Activated naive CD4-positive, alpha-beta T cell treated with anti-CD3 and anti-CD28 coated beads, Interleukin-2, amount 50 U/mL, for 72 hours (primary cell): ENCODE data around the gene NRP1. TPM values are rescaled to one million over a fixed set of nuclear protein-coding genes. Genes with fewer than 3 reads are reported as not detected.

Experiments
- ATAC-seq, 2 donors: fragments of 150-1000 bp; cut with Tn5 transposase; 2 replicates each; pipeline ENCODE4 v1.10.0; 2021; ENCODE audit warnings: mild to moderate bottlenecking in 2 of 2, moderate library complexity in 2 of 2
- DNase-seq, 2 donors: peaks; one replicate each; pipeline ENCODE4 v3.0.0; 2021 to 2022; ENCODE audit warnings: low spot score in 2 of 2
- H3K27ac Mint-ChIP-seq, 2 donors: one replicate each; pipeline ENCODE4 v1.8.0; 2022; ENCODE audit warnings: mild to moderate bottlenecking in 2 of 2, mixed read lengths in 2 of 2
- H3K36me3 Mint-ChIP-seq, 2 donors: one replicate each; pipeline ENCODE4 v1.8.0; 2022; ENCODE audit warnings: mixed read lengths in 2 of 2
- H3K9me3 Mint-ChIP-seq, 2 donors: one replicate each; pipeline ENCODE4 v1.8.0; 2022; ENCODE audit warnings: mixed read lengths in 2 of 2
- total RNA-seq, 2 donors: library from RNA; stranded (reverse); gene quantifications; one replicate each; pipeline ENCODE4 v1.2.3, GENCODE V29; 2022

The NRP1 gene
- total RNA-seq, 2 donors from 2014 or later = 0.21 to 0.30 TPM

DNA sequence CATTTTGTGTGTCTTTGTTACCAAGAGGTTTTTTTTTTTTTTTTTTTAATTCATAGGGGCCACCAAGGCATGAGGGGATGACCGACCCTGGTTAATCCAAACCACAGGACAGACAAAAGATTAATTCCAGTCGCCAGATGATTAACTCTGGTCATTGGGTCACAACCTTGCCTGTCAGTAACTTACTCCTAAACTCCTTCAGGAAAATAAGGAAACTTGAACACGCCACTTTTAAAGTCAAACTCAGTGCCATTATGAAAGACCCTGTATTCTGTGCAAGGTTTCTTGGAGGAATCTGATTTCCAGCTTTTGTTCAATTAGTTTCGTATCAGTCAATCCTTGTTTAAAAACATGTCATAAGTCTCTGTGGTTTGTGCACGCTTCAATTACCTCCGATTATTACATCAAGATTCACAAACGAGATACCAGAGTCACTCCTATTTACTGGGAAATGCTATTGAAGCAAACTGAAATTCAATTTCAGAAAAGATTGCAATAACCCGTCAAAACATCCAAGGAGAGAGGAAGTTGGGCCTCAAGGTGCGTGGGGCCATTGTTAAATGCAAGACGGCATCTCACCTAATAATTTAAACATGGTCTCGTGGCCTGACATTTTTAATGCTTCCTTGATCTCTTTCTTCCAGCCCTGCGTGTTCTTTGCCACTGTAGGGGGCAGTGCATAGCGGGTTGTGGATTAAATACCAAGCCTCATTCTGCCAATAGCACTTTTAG is 44.0 kb downstream of the NRP1 start:
- Mint-ChIP-seq H3K9me3 (no peaks in the 10 kb centered on the region), H3K36me3 (no peaks in the 10 kb centered on the region), H3K27ac (no peak overlapping the region)
- DNase-seq (no peak), ATAC-seq (no peak)

DNA sequence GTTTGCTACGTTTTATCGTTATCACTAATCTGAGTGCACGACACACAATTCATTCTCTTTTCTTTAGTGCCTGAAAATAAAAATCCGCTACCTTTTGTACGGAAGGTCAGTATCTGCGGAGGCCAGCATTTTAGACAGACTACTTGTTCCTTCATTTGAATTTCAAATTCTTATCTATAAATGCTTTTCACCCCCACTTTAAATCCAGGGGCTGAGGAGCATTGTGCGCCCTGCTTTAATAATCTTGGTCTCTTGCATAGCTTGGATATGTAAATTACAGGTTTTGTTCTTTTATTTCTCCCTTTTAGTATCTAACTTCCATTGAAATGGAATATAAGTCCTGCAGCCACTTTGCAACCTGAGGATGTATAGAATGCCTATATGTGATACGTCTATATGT is 44.7 kb downstream of the NRP1 start:
- Mint-ChIP-seq H3K36me3 (no peaks in the 10 kb centered on the region), H3K9me3 (no peaks in the 10 kb centered on the region), H3K27ac (no peak overlapping the region)
- ATAC-seq (no peak), DNase-seq (no peak)

DNA sequence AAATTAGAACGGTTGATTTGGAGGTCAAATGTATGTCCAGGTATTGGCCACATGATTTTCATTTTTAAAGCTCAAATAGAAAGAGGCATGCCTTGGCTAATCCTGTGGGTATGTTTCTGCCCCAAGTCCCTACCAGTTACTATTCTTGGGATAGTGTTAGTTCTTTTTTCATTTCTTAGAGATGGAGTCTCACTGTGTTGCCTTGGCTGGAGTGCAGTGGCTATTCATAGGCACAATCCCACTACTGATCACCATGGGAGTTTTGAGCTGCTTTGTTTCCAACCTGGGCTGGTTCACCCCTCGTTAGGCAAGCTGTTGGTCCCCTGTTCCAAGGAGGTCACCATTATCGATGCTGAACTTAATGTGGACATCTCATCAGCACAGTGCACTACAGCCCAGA is 46.3 kb downstream of the NRP1 start:
- no peak overlapping the region for H3K27ac Mint-ChIP-seq
- no peaks in the 10 kb centered on the region for H3K36me3 Mint-ChIP-seq
- ATAC-seq (no peak), DNase-seq (no peak)
- H3K9me3 Mint-ChIP-seq = no peaks in the 10 kb centered on the region

DNA sequence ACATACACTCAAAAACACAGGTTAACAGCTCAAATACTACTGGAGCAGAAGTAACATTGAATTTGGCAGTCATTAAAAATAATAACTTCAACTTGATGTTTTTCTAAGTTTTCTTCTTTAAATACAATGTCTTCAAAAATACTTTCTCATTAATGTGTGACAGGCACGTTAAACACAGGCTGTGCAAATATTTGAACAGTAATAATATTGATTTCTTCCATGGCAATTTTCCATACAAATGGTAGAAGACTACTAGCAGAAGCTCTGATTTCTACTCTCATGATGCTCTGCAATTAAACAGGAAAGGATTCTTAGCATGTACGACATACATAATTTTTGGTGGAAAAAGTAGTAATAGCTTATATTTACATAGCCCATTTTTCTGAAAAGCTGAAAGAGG is 47.4 kb downstream of the NRP1 start:
- ATAC-seq (no peak), DNase-seq (no peak)
- H3K27ac Mint-ChIP-seq = no peak overlapping the region
- H3K9me3 Mint-ChIP-seq = no peaks in the 10 kb centered on the region
- no peaks in the 10 kb centered on the region for H3K36me3 Mint-ChIP-seq

DNA sequence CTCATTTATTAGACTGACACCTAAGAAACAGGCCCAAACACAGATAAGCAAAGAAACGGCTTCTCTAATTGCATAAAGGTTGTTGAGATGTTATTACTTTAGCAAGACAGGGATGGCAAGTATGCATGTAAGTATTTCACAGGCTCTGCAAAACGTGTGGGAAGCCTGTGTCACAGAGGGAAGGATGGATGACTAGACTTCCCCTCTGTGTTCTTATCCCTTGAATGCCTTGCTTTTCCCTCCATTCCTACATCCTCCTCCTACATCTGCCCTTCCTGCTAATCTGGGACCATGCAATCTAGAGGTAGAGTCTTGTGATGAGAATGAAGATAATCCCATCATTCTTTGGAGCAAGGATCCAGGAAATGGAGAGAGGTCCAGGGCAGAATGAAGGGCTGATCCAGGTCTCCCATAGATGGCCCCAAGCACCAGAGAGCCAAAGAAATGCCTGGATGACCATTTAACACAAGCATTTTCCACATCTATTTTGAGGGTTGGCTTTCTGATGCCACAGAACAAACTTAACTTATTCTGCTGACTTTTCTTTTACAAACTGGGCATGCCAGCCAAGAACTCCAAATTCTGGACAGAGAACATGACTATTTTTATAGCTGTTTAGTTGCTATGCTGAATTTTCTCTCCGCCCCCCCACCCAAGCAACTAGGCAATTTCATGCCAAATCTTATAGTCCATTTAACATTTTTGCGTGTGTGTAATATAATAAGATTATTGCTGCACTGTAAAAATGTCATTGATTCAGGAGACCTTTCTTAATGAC is 48.1 kb downstream of the NRP1 start:
- no peak overlapping the region for H3K27ac Mint-ChIP-seq
- H3K36me3 Mint-ChIP-seq = no peaks in the 10 kb centered on the region
- DNase-seq (no peak), ATAC-seq (no peak)
- H3K9me3 Mint-ChIP-seq = no peaks in the 10 kb centered on the region

DNA sequence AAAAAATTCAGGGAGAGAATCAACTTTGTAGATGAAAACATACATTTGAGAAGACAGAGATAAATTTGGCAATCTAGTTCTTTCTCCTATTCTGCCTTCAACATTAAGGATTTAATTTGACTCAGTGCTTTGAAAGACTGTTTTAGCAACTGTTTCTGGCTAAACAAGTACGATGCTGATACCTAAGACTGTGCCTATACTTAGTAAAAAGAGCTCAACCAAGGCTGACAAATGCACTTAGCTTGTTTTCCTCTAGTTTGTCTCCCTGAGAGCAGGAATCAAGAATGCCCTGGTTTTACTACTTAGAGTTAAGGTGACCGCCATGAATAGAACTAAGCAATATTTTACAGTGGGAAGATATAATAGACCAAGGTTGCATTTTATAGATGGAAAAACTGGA is 49.5 kb downstream of the NRP1 start:
- Mint-ChIP-seq H3K9me3 (no peaks in the 10 kb centered on the region), H3K27ac (no peak overlapping the region), H3K36me3 (no peaks in the 10 kb centered on the region)
- no peak for DNase-seq
- no peak for ATAC-seq

DNA sequence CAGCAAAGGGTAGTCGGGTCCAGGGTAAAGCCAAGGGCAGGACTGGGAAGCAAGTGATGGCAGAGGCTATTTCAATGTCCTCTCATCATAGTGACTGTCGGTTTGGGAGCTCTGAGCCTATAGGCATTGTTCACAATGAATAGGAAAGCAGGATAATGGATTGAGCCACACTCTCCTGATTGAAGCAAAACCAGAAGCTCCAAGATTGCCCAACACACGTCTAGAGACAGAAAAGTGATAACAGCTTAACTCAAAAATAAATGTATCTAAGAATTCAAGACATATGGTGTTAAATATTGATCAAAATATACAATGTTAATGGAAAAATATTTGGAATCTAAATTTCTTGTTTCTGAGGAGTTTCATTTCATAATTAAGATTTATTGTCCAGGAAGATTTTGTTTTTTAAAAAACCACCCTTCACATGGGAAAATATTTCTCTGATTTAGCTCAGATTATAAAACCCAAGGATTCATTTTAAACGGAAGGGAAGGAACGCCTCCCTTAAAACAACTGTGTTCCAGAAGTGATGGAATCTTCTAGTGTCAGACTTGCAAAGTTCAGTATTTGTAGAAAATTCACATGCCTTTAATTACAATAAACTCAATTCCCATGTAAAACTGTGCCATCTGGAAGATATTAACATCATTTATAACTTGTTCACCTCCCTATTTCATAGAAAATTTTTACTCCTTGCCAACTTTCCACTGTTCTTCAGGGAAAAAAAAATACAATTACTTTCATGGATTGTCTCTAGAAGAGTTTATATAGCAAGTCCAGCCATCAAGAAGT is 54.5 kb downstream of the NRP1 start:
- ATAC-seq = no peak
- Mint-ChIP-seq H3K27ac (no peak overlapping the region), H3K36me3 (no peaks in the 10 kb centered on the region), H3K9me3 (no peaks in the 10 kb centered on the region)
- no peak for DNase-seq

DNA sequence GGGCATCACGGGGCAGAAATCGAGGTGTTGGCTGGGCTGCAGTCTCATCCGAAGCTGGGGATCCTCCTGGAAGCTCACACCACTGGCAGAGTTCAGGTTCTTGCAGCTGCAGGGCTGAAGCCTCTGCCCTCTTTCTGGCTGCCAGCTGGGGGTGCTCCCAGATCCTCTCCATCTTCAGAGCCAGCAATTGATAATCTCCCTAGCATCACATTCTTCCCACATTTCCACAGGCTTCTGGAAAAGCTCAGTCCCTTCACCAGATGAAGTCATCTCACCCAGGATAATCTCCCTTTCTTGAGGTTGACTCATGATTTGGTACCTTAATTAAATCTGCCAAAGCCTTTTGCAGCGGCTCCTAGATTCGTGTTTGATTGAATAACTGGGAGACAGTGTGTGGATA is 55.2 kb downstream of the NRP1 start:
- DNase-seq = no peak
- H3K9me3 Mint-ChIP-seq = no peaks in the 10 kb centered on the region
- no peaks in the 10 kb centered on the region for H3K36me3 Mint-ChIP-seq
- H3K27ac Mint-ChIP-seq = no peak overlapping the region
- no peak for ATAC-seq

DNA sequence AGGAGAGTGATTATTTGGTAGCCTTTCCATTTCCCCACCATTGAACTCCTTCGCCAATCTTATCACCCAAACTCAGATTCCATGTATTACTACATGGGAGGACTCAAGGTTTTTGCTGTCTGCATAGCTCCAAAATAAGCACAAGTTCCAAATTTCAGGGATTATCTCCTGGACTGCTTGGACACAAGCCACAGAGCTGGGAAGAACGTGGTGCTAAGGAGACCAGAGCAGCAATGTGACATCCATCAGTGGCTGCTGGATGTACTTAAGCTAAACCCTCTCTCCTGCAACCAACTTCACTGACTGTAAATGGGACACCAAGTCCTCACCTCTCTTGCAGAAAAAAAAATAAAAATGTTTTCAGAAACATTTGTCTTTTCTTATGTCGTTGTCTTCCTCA is 56.3 kb downstream of the NRP1 start:
- Mint-ChIP-seq H3K9me3 (no peaks in the 10 kb centered on the region), H3K36me3 (no peaks in the 10 kb centered on the region), H3K27ac (no peak overlapping the region)
- ATAC-seq = no peak
- DNase-seq = no peak

DNA sequence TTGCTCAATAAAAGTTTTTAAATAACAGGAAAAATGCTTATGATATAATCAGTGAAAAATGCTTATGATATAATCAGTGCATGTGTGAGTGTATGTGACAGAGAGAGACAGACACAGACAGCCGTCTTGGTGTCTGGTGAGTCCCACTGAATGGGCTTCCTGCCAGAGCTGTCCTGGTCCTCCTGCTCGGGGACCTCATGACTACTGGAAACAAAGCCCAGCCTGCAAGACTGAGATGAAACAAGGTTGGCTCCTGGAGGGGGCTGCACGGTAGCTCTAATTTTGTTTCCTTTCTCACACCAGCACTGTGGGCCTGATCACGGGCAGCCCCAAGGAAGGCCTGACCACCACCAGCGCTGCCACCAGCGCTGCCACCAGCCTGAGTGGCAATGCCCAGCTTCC is 57.3 kb downstream of the NRP1 start:
- Mint-ChIP-seq H3K9me3 (no peaks in the 10 kb centered on the region), H3K36me3 (no peaks in the 10 kb centered on the region), H3K27ac (no peak overlapping the region)
- ATAC-seq = no peak
- no peak for DNase-seq

DNA sequence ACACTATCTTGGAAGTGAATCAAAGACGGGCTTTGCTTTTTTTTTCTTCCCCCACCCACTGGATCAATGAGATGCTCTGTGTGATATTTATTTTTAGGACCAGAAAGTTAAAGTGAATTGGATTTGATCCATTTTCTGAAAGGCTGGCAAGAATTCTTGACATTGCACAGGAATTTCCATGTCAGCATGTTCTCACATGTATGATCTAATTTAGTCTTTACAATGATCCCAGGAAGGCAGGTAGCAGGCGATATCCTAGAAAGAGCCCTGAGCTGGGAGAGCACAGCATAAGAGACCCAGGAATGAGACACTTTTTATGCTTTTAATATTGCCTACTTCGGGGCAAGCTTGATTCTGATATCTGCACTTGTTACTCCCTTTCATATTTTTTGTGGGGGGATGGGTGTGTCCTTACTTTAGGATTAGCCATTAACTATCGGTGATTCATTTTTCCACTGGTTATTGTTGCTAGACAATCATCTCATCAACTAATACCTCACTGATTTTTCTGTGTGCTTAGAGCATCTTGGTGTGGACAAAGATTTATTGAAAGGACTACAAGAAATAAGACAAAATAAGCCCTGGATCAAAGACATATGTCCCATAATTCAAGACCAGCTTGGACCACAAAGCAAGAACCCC is 58.1 kb downstream of the NRP1 start:
- Mint-ChIP-seq H3K36me3 (no peaks in the 10 kb centered on the region), H3K27ac (no peak overlapping the region), H3K9me3 (no peaks in the 10 kb centered on the region)
- ATAC-seq = no peak
- DNase-seq = no peak

DNA sequence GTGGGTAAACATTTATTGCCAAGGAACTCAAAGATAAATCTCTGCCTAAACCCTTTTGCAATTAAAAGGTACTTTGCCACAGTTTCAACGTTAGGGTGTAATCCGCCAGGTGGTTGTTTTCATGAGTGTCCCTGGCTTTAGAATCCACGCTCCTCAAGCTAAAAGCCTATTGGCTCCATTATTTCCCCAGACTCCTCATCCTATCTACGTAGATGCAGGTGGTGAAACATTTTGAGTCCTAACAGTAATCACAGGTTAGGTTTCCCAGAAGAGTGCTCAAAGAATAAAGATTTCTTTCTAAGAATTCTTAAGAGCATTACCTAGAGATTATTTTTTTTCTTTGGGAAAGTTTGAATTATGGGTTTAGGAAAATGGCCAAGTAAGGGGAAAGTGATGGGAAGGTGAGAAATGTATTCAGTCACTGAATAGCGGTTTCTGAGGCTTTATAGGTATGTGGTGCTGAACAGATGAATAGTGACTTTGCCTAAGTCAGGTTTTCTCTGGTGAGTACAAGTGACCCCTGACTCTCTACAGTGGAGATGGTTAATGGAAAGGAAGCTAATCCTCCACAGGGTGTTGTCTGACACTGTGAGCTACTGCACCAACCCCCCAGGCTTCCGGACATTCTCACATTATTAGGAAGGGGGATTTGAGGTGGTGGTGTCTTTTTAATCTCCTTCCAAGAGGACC is 60.2 kb downstream of the NRP1 start:
- ATAC-seq (no peak), DNase-seq (no peak)
- Mint-ChIP-seq H3K27ac (no peak overlapping the region), H3K36me3 (no peaks in the 10 kb centered on the region), H3K9me3 (no peaks in the 10 kb centered on the region)

DNA sequence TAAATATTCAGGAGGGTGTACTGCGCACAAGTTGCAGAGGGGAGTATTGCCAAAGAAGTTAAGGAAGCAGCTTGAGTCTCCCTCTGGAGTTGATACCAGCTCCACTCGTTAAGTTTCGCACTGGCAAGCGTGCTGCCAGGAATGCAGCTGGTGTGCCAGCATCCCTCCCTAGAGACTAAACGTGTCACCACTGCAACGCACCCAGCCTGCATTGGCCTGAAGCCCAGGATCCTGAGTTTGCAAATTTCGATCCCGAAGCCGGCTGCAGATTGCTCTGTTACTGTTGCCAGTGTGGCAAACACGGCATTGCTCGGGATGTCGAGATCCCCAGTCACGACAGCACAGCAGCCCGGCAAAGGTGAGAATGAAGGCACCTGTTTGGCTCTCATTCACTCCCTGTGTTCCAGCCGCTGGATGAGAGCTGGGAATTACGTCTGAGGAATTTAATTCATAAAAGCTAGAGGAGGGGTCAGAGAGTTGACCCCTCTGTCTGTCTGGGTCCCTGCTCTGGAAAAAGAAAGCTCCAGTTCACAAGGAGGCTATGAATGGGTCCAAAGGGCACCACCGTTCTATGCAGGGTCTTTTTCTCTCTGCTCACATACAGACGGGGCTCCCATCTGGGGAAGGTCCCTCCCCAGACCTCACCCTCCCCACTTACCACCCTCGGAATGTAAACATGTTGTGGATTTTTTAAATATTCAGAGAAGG is 61.0 kb downstream of the NRP1 start:
- ATAC-seq (no peak), DNase-seq (no peak)
- H3K9me3 Mint-ChIP-seq = no peaks in the 10 kb centered on the region
- H3K27ac Mint-ChIP-seq = no peak overlapping the region
- no peaks in the 10 kb centered on the region for H3K36me3 Mint-ChIP-seq

DNA sequence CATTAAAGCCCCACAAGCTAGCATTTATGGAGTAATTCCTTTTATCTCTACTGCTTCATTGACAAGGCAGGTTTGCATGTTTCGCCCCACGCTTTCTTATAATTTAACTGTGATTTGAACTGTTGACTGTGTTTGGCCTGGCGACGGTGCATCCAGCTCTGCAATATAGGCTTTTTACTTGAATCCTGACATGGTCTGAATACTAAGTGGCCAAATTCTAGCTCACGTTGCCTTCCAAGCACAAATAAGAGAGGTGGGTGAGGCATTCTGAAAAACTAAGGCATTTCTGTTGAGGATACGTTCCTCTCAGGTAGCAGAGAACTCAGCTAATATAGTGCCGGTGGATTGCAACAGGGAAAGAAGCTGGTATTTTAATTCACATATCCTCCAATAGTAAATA is 61.8 kb downstream of the NRP1 start:
- H3K36me3 Mint-ChIP-seq = no peaks in the 10 kb centered on the region
- H3K27ac Mint-ChIP-seq = no peak overlapping the region
- ATAC-seq (no peak), DNase-seq (no peak)
- no peaks in the 10 kb centered on the region for H3K9me3 Mint-ChIP-seq

DNA sequence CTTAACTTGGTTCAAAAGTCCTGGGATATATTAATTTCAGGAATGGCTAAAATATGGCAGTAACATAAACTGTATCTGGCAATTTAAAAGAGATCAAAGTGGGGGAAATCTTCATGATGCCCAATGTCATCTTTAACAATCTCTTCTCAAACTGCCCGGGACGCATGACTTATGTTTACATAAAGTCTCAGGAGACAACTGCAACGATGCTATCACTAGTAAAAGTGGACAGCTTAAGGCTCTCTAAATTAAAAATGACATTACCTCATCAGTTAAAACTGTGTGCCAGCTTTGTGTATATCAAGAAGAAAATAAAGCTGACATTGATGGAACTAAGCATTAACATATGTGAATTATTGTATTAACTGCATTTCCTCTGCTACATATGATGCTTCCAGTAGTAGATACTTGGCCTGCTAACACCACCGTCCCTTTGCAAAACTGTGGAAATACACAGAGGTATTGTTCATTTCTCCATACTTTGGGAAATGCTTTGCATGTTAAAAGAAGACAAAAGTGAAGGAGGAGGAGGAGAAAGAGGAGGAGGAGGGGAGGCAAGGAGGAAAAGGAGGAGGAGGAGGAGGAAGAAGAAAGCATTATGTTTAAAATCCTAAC is 62.4 kb downstream of the NRP1 start:
- no peak for DNase-seq
- Mint-ChIP-seq H3K36me3 (no peaks in the 10 kb centered on the region), H3K9me3 (no peaks in the 10 kb centered on the region), H3K27ac (no peak overlapping the region)
- ATAC-seq = no peak

DNA sequence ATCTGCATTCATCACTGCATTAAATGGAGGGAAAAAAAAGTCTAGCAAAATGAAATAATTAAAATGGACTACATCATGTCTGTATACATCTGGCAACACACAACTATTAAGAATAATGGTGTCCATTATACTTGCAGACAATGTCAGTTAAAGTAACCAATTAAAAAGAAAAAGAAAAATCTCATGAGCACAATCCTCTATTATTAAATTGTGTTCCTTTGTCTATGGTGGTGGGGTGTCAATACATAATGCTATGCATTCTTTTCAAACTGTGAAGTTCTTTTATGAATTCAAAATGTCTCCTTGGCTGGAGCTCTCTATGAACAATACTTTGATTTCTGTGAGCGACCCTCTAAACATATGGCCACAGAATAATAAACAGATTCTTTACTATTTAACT is 63.5 kb downstream of the NRP1 start:
- H3K9me3 Mint-ChIP-seq = no peaks in the 10 kb centered on the region
- no peak for ATAC-seq
- no peaks in the 10 kb centered on the region for H3K36me3 Mint-ChIP-seq
- H3K27ac Mint-ChIP-seq = no peak overlapping the region
- DNase-seq = no peak
